A673 (cell line): Measurements from ENCODE around the gene UXS1. TPM values are rescaled to one million over a fixed set of nuclear protein-coding genes. Genes with fewer than 3 reads are reported as not detected.

Source experiments
- BruUV-seq: library from RNA; stranded (reverse); fragments of 400-500 nt; replicated peaks from 2 replicates; lab custom pipeline; 2021; lab: Mats Ljungman, UMichigan
- CTCF ChIA-PET: fragments of 300-600 bp; sonication (Branson Sonifier 250); formaldehyde crosslinking; loops from one replicate; lab custom pipeline; 2022; ENCODE audit warnings: antibody characterized with exemption; lab: Charles Lee
- POLR2A ChIA-PET: fragments of 300-600 bp; sonication (Branson Sonifier 250); formaldehyde crosslinking; loops from one replicate; lab custom pipeline; 2022; ENCODE audit warnings: antibody characterized with exemption; ENCODE audit not compliant: low non-redundant PET; lab: Charles Lee
- DNase-seq: peaks from one replicate; pipeline ENCODE4 v3.0.0-alpha.2; 2015; ENCODE audit warnings: low spot score
- H3K27ac ChIP-seq: fragments of 200-600 bp; sonication (generic); 2 replicates; pipeline ENCODE4 v1.5.1; 2016; ENCODE audit warnings: mixed run types, low read depth, mild to moderate bottlenecking, mixed read lengths, antibody characterized with exemption, low read length; ENCODE audit not compliant: poor library complexity, severe bottlenecking
- H3K27me3 ChIP-seq: fragments of 200-600 bp; sonication (generic); replicated peaks from 2 replicates; pipeline ENCODE4 v1.6.1; 2017; ENCODE audit warnings: mixed run types, low read depth, mild to moderate bottlenecking, mixed read lengths, antibody characterized with exemption, low read length; ENCODE audit not compliant: insufficient read depth, poor library complexity
- H3K36me3 ChIP-seq: fragments of 200-600 bp; sonication (generic); 2 replicates; pipeline ENCODE4 v1.6.1; 2016; ENCODE audit warnings: mixed run types, mild to moderate bottlenecking, mixed read lengths, antibody characterized with exemption, low read length; ENCODE audit not compliant: insufficient read depth, poor library complexity, severe bottlenecking
- H3K4me1 ChIP-seq: fragments of 200-600 bp; sonication (generic); 2 replicates; pipeline ENCODE4 v1.6.1; 2017; ENCODE audit warnings: mixed run types, mild to moderate bottlenecking, mixed read lengths, antibody characterized with exemption, low read length; ENCODE audit not compliant: insufficient read depth, poor library complexity, severe bottlenecking
- H3K4me3 ChIP-seq: fragments of 200-600 bp; sonication (generic); 2 replicates; pipeline ENCODE4 v1.5.1; 2016; ENCODE audit warnings: low read depth, mixed run types, mild to moderate bottlenecking, mixed read lengths, low read length; ENCODE audit not compliant: poor library complexity, severe bottlenecking
- H3K9me3 ChIP-seq: fragments of 200-600 bp; sonication (generic); 2 replicates; pipeline ENCODE4 v1.6.1; 2016; ENCODE audit warnings: mixed run types, low read depth, mild to moderate bottlenecking, mixed read lengths, antibody characterized with exemption, low read length; ENCODE audit not compliant: poor library complexity, severe bottlenecking
- CTCF ChIP-seq: fragments of 300-800, 200-600 bp; sonication (generic); conservative IDR thresholded peaks from 2 replicates; pipeline ENCODE4 v1.5.1; 2017; ENCODE audit warnings: low read depth, mild to moderate bottlenecking, antibody characterized with exemption, low read length, moderate library complexity, mixed read lengths
- EZH2 ChIP-seq: fragments of 200-600 bp; sonication (generic); IDR thresholded peaks from 2 replicates; pipeline ENCODE4 v1.6.1; 2017; ENCODE audit warnings: borderline replicate concordance, low read depth, mild to moderate bottlenecking, mixed read lengths, antibody characterized with exemption, low read length; ENCODE audit not compliant: poor library complexity, severe bottlenecking
- intact Hi-C: fragments of 100-400 bp; cut with micrococcal nuclease; formaldehyde crosslinking; loops from one replicate; pipeline ENCODE4 v1.10.0; 2022; ENCODE audit not compliant: unreplicated experiment
- total RNA-seq: library from RNA; stranded (reverse); gene quantifications from 2 replicates; pipeline ENCODE4 v1.2.3, GENCODE V29; 2021

The UXS1 gene
- total RNA-seq, 1 experiment from 2014 or later = 48.6 TPM

DNA sequence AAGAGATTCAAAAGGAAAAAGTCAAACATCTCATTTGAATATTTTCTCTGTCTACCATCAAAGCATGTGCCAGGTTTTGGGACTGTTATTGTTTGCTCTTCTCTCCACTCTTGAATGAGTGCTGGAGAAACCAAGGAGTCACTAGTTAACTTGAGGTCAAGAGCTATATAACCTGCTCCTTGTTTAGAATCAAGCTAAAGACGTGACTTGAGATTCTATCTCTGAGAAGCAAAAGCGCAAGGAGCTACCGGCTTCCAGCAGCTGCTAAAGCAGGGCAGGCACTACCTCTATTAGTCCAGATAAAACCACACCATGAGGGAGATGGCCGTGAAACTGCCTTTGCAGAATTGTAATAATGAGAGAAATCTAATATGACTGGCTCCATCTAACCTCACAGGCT, 36.0 kb downstream of the UXS1 start:
- BruUV-seq = no TSS peak
- ChIA-PET POLR2A (no interaction called here), CTCF (no interaction called here)
- Histone ChIP-seq H3K27ac (no peak overlapping the region), H3K4me1 (peaks cover 19% of the 10 kb centered on the region), H3K4me3 (no peak overlapping the region), H3K9me3 (peaks cover 17% of the 10 kb centered on the region), H3K36me3 (peaks cover 4% of the 10 kb centered on the region), H3K27me3 (no peaks in the 10 kb centered on the region)
- TF ChIP-seq CTCF (no peak), EZH2 (no peak)
- no peak for DNase-seq
- intact Hi-C loops = no loop called here

- CTCF ChIA-PET = no interaction called here
- Histone ChIP-seq H3K9me3 (peaks cover 17% of the 10 kb centered on the region), H3K27me3 (no peaks in the 10 kb centered on the region), H3K27ac (no peak overlapping the region), H3K36me3 (peaks cover 4% of the 10 kb centered on the region), H3K4me1 (peaks cover 19% of the 10 kb centered on the region), H3K4me3 (no peak overlapping the region)
- BruUV-seq = no TSS peak
- TF ChIP-seq CTCF = no peak
- no peak for TF ChIP-seq EZH2
- DNase-seq = no peak
- intact Hi-C loops = no loop called here
- POLR2A ChIA-PET = no interaction called here
These were observed 36.7 kb downstream of the UXS1 start for GRCh38 chr2:106157416-106157815.

DNA sequence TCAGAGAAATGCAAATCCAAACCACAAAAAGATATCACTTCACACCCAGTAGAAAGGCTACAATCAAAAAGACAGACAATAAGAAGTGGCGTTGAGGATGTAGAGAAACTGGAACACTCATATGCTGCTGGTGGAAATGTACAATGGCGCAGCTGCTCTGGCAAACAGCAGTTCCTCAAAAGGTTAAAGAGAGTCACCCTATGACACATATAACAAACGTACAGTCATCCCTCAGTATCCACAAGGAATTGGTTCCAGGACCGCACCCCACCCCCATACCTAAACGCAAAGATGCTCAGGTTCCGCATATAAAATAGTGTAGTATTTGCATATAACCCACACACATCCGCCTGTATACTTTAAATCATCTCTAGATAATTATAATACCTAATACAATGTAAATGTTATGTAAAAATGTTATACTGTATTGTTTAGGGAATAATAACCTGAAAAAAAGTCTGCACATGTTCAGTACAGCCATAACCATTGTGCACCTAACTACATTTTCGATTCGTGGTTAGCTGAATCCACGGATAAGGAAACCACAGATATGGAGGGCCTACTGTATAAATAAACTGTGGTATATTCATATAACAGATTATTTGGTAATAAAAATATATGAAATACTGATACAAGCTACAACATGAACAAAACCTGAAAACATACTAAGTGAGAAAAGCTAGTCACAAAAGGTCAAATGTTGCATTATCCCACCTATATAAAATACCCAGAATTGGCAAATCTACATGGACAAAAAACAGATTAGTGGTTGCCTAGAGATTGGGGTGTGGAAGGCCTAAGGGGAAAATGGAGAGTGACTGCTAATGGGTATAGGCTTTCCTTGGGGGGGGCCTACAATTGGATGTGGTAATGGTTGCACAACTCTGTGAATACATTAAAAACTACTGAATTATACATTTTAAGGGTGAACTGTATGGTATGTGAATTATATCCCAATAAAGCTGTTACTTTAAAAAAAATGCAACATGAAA, 37.5 kb downstream of the UXS1 start:
- Histone ChIP-seq H3K36me3 (peaks cover 4% of the 10 kb centered on the region), H3K4me3 (no peak overlapping the region), H3K4me1 (peaks cover 16% of the 10 kb centered on the region), H3K27ac (no peak overlapping the region), H3K9me3 (peaks cover 17% of the 10 kb centered on the region), H3K27me3 (no peaks in the 10 kb centered on the region)
- no TSS peak for BruUV-seq
- DNase-seq = no peak
- intact Hi-C loops = no loop called here
- ChIA-PET POLR2A (no interaction called here), CTCF (no interaction called here)
- TF ChIP-seq EZH2 (no peak), CTCF (no peak)
